Stimulated activated CD8-positive, alpha-beta memory T cell treated with anti-CD3 and anti-CD28 coated beads, Interleukin-7, amount 100 ng/mL, for 48 hours (primary cell): ENCODE results near the gene TDRD6.
"Not testable (repeated sequence)": the region's sequence is repeated elsewhere in the genome, so short reads cannot be mapped to it uniquely, and the experiment has no call there.

ENCODE experiments used
- DNase-seq, 2 donors: peaks; one replicate each; pipeline ENCODE4 v3.0.0-alpha.2; 2020; ENCODE audit warnings: low read depth in 1 of 2; ENCODE audit errors: extremely low read depth in 1 of 2

TDRD6 gene, protein sequence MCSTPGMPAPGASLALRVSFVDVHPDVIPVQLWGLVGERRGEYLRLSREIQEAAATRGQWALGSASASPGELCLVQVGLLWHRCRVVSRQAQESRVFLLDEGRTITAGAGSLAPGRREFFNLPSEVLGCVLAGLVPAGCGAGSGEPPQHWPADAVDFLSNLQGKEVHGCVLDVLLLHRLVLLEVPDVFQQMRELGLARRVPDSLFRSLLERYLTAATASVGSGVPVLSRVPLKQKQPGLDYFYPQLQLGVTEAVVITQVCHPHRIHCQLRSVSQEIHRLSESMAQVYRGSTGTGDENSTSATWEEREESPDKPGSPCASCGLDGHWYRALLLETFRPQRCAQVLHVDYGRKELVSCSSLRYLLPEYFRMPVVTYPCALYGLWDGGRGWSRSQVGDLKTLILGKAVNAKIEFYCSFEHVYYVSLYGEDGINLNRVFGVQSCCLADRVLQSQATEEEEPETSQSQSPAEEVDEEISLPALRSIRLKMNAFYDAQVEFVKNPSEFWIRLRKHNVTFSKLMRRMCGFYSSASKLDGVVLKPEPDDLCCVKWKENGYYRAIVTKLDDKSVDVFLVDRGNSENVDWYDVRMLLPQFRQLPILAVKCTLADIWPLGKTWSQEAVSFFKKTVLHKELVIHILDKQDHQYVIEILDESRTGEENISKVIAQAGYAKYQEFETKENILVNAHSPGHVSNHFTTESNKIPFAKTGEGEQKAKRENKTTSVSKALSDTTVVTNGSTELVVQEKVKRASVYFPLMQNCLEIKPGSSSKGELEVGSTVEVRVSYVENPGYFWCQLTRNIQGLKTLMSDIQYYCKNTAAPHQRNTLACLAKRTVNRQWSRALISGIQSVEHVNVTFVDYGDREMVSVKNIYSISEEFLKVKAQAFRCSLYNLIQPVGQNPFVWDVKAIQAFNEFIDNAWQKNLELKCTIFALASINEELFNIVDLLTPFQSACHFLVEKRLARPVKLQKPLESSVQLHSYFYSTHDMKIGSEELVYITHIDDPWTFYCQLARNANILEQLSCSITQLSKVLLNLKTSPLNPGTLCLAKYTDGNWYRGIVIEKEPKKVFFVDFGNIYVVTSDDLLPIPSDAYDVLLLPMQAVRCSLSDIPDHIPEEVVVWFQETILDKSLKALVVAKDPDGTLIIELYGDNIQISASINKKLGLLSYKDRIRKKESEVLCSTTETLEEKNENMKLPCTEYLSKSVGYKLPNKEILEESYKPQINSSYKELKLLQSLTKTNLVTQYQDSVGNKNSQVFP (N-terminal part only)

GRCh38 chr6:46687619-46688097 lies at the start of gene TDRD6:
Gene TDRD6 (plus strand): TSS chr6:46687885. CDS start chr6:46688129, 244 bp downstream.
- no peak for DNase-seq

DNA sequence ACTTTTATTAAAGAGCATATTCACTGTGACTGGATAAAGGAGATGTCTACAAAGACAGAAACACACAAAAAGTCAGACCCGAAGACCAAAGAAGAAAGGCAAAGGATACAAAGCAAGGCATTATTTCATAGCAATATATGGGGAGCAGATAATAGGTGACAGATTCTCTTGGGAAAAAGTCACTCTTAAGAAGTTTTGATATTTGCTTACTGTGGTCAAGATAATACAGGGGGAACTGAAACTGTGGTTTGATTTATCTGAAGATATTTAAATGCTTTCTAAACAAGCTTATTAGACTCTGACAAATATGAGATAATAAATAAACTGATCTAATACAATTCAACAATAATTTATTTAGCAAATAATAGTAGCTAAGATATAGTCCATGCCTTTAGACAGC lies 49.8 kb upstream of the TDRD6 start:
- no peak for DNase-seq

GRCh38 chr6:46638650-46639049 lies 49.0 kb upstream of the TDRD6 start:
- DNase-seq, result no peak

DNA sequence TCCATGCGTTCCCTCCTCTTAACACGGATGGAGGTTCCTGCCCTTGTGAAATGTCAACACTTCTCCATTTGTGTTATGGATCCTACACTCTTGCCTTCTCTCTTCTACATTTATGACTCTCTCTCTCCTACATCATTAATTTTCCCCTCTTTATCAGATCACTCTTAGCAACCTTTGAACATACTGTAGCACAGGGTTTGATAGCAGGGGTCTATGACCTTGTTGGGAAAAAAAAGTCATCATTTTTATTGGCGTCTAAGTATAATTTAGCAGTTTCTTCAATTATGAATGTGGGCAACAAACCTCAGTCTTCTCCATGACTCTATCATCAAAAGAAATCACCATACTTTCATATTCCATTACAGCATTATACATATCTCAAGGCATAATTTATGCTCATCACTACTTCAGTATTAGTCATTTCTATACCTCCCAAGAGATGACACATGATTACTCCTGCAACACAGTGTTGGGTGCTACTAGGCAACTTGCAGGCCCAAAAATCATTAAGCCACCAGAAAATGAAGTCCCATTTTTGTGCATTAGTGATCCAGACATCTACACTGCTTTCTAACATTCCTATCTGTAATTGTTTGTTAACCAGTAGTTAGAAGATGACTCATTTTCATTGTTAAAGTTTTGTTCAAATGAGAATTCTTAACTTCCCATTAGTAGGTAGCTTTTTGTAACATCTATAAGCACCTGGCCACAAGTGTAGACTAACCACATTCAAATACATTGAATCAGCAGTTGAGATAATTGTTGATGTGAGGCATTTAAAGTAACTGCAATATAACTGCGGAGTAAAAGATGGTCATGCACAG lies 44.5 kb upstream of the TDRD6 start:
- no peak for DNase-seq

GRCh38 chr6:46645265-46645664 lies 42.4 kb upstream of the TDRD6 start:
- no peak for DNase-seq

GRCh38 chr6:46648108-46648507 lies 39.6 kb upstream of the TDRD6 start:
- not testable (repeated sequence) for DNase-seq

DNA sequence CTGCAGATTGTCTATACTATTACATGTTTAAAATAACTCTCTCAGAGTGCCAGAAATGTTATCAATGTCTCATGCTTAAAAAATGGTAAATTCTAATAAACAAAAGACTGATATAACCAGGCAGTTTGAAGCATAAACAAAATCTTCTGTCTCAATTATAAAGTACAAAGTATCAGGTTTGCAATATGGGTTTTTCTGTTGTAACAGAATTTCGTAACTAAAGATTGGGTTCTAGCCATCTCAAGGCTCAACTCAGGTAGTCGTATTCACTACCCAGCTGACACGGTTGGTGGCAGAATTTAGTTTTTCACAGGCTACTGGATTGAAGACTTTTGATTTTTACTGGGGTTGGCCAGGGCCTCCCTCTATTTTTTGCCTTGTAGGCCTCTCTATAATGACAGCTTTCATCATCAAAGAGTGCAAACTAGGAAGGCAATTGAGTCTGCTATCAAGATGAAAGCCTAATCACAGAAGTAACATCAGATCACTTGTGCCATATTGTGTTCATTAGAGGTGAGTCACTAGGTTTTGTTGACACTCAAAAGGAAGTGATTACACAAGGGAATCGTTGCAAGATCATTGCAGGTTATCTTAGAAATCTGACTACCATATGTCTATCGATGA lies 38.7 kb upstream of the TDRD6 start:
- no peak for DNase-seq

DNA sequence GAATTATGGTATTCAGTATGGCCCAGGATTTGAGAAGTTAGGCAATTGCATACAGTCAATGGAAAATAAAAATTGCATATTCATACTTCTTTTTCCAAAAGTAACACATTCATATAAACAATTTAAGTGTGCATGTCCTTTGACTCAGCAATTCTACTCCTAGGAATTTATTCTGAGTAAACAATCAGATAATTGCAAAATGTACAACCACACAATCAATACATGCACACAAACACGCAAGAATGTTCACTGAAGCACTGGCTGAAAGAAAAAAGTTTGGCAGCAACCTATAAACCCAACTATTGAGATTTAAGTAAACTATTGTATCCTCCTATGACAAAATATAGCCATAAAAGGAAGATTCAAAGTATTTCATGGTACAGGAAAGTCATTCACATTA lies 36.7 kb upstream of the TDRD6 start:
- DNase-seq, result no peak

- no peak for DNase-seq
These were observed 35.9 kb upstream of the TDRD6 start for GRCh38 chr6:46651816-46652215.

DNA sequence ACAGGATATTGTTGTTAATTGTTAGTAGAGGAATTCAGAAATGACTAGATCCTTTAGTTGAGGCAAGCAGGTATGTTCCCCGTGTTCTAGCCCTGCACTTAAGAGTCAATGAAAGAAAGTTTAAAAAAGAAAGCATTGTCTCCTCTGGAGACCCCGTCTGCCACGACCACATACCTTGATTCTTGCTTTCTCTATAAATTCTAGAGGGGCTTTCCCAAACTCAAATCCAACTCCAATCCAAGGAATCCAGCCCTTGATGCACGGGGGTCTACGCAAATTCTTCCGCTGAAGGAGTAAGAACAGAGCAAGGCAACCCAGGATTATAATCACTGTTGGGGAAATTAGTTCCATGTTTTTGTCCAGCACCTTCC lies 35.5 kb upstream of the TDRD6 start:
- no peak for DNase-seq

GRCh38 chr6:46652603-46653438 lies 34.9 kb upstream of the TDRD6 start, which contains the start of the genes CYP39A1 and SLC25A27:
Gene CYP39A1 (minus strand): TSS chr6:46652818. CDS start chr6:46652582, 236 bp downstream.
Gene SLC25A27 (plus strand): TSS chr6:46652975. CDS start chr6:46653193, 218 bp downstream.
- DNase-seq, result peak; percentile 61 to 73

- no peak for DNase-seq
These were observed 34.1 kb upstream of the TDRD6 start for GRCh38 chr6:46653439-46654195.

GRCh38 chr6:46655803-46656202 lies 31.9 kb upstream of the TDRD6 start:
- no peak for DNase-seq

DNA sequence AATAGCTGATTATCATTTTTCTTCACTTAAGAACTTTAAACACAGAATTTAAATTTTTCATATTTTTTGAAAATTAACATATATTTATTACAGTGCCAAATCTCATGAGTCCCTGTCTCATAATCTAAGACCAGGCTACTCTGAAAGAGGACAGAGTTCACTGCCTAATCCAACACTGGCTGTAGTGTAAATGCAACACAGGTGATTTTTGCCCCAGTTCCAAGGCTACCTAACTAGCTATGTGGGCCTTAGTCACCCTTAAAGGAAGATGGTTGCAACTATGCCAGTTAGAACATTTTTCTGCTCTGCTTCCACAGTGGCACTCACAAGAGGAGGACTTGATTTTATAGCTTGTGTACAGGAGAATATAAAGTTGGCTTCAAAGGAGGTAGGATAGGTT lies 30.0 kb upstream of the TDRD6 start:
- no peak for DNase-seq

DNA sequence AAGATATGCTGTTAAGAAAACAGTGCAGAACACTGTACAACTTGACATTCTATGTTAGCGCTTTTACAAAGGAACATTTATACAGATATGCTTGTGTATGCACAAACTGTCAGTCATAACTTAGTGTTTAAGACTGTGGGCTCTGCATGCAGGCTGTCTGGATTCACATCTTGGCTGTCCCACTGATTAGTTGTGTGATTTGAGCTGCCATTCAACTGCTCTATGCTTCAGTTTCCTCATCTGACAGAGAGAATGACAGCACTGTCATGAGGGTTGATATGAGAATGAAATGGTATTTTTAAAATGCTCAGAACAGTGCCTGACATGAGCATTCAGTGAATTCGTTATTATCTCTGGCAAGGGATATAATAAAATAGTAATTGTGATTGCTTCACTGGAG lies 26.2 kb upstream of the TDRD6 start:
- no peak for DNase-seq

DNA sequence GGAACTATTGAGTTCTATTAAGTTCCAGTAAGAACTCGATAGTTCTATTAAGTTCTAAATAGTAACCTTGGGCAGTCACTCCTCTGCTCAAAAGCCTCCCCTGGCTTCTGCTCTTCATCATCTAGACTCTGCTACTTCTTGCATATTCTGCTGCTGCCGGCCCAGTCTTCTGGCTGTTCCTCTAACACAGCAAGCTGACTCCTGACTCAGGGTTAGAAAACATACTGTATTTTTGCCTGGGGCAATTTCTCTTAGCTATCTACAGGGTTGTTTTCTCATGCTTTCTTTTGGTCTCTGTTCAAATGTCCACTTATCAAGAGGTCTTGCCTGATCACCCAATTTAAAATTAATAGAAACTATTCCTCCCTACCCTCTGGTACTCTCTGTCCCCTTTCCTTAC lies 20.3 kb upstream of the TDRD6 start:
- no peak for DNase-seq

GRCh38 chr6:46674410-46674809 lies 13.3 kb upstream of the TDRD6 start:
- no peak for DNase-seq
